ENCODE data around the gene ASIC3.

The ASIC3 gene

DNA sequence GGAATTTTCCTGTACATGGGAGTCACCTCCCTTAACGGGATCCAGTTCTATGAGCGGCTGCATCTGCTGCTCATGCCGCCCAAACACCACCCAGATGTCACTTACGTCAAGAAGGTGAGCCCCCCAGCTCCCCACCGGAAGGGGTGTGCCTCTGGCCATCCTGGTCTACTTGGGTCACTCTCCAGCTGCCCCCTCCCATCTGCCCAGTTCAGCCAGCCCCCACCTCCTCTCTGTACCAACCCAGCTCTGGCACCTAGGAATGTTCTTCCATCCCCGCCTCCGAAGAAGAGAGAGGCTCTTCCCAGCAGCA is 27.3 kb downstream of the ASIC3 start:
- Histone ChIP-seq H3K79me1 (ENCODE audit: low read depth, low read length) (peaks cover 12% of the 10 kb centered on the region), H2AFZ (ENCODE audit: low read length) (no peak overlapping the region), H2BK5ac (ENCODE audit: low read length) (peak overlapping the region; percentile 53), H3K27ac (replicated peaks; ENCODE audit: low read length) (no peak overlapping the region), H3K9me3 (replicated peaks in 1 of 2; ENCODE audit: control insufficient read depth in 2 of 2, insufficient read depth in 1 of 2, low read depth in 1 of 2, low read length in 2 of 2) (peaks cover 0 to 3% of the 10 kb centered on the region in 2 donors), H3K36me3 (replicated peaks in 1 of 2; ENCODE audit: control insufficient read depth in 2 of 2, insufficient read depth in 2 of 2, low read length in 2 of 2) (peaks cover 36 to 86% of the 10 kb centered on the region in 2 donors), H3K4me3 (ENCODE audit: low read length in 2 of 2) (peak overlapping the region in 1 of 2 donors; percentile 32), H3K27me3 (ENCODE audit: control insufficient read depth in 3 of 3, insufficient read depth in 3 of 3, low read depth in 1 of 3, low read length in 3 of 3) (no peaks in the 10 kb centered on the region), H4K8ac (ENCODE audit: low read depth, low read length) (no peak overlapping the region), H3K18ac (ENCODE audit: low read length) (no peak overlapping the region), H2BK120ac (ENCODE audit: low read depth, low read length) (no peak overlapping the region), H3K4me1 (ENCODE audit: control insufficient read depth in 2 of 2, insufficient read depth in 1 of 2, low read depth in 1 of 2, low read length in 2 of 2) (peaks cover 12 to 14% of the 10 kb centered on the region in 2 donors), H4K91ac (ENCODE audit: low read depth, low read length, poor library complexity) (no peak overlapping the region), H2BK12ac (ENCODE audit: low read length) (no peak overlapping the region), H3K14ac (ENCODE audit: low read length) (no peak overlapping the region), H3K4me2 (ENCODE audit: insufficient read depth, low read length, poor library complexity, severe bottlenecking) (peak overlapping the region; percentile 11), H2BK15ac (ENCODE audit: low read length) (no peak overlapping the region), H3K23ac (ENCODE audit: low read depth, low read length, poor library complexity) (peak overlapping the region; percentile 89), H3K9ac (ENCODE audit: low read depth, low read length, poor library complexity) (no peak overlapping the region), H3K4ac (ENCODE audit: low read length) (no peak overlapping the region), H2AK5ac (ENCODE audit: low read depth, low read length) (no peak overlapping the region)
- no peak for DNase-seq (ENCODE audit: low spot score)
- no CpG with 5 or more reads among the region's 7 CpGs for WGBS, 2 donors (ENCODE audit: extremely low coverage in 2 of 2, insufficient read length in 2 of 2, insufficient replicate concordance in 1 of 2)

DNA sequence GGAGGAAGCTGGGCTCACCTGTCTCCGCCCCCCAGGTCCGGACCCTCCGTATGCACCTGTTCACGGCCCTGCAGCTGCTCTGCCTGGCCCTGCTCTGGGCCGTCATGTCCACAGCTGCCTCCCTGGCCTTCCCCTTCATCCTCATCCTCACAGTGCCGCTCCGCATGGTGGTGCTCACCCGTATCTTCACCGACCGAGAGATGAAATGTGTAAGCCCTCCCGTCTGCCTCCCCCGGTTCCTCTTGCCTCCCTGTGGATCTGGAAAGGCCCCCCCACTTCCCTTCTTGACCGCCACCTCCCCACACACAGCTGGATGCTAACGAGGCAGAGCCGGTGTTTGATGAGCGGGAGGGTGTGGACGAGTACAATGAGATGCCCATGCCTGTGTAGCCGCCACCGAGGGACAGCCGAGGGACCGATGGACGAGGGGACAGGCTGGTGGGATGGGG is 27.7 kb downstream of the ASIC3 start:
- peak overlapping the region; percentile 89 for H3K23ac ChIP-seq (ENCODE audit: low read depth, low read length, poor library complexity)
- no peak overlapping the region for H3K4ac ChIP-seq (ENCODE audit: low read length)
- no peak overlapping the region for H2AK5ac ChIP-seq (ENCODE audit: low read depth, low read length)
- peaks cover 33 to 82% of the 10 kb centered on the region in 2 donors for H3K36me3 ChIP-seq (replicated peaks in 1 of 2; ENCODE audit: control insufficient read depth in 2 of 2, insufficient read depth in 2 of 2, low read length in 2 of 2)
- no peak overlapping the region for H3K18ac ChIP-seq (ENCODE audit: low read length)
- H2BK120ac ChIP-seq (ENCODE audit: low read depth, low read length): no peak overlapping the region
- H3K14ac ChIP-seq (ENCODE audit: low read length): no peak overlapping the region
- peaks cover 0 to 3% of the 10 kb centered on the region in 2 donors for H3K9me3 ChIP-seq (replicated peaks in 1 of 2; ENCODE audit: control insufficient read depth in 2 of 2, insufficient read depth in 1 of 2, low read depth in 1 of 2, low read length in 2 of 2)
- H4K91ac ChIP-seq (ENCODE audit: low read depth, low read length, poor library complexity): no peak overlapping the region
- no peak overlapping the region for H3K9ac ChIP-seq (ENCODE audit: low read depth, low read length, poor library complexity)
- H3K79me1 ChIP-seq (ENCODE audit: low read depth, low read length): peaks cover 12% of the 10 kb centered on the region
- no peak overlapping the region for H2AFZ ChIP-seq (ENCODE audit: low read length)
- H3K4me1 ChIP-seq (ENCODE audit: control insufficient read depth in 2 of 2, insufficient read depth in 1 of 2, low read depth in 1 of 2, low read length in 2 of 2): peaks cover 13 to 17% of the 10 kb centered on the region in 2 donors
- WGBS, 2 donors (ENCODE audit: extremely low coverage in 2 of 2, insufficient read length in 2 of 2, insufficient replicate concordance in 1 of 2): no CpG with 5 or more reads among the region's 22 CpGs
- peak overlapping the region; percentile 53 for H2BK5ac ChIP-seq (ENCODE audit: low read length)
- no peak for DNase-seq (ENCODE audit: low spot score)
- peak overlapping the region in 1 of 2 donors; percentile 32 for H3K4me3 ChIP-seq (ENCODE audit: low read length in 2 of 2)
- no peaks in the 10 kb centered on the region for H3K27me3 ChIP-seq (ENCODE audit: control insufficient read depth in 3 of 3, insufficient read depth in 3 of 3, low read depth in 1 of 3, low read length in 3 of 3)
- H2BK15ac ChIP-seq (ENCODE audit: low read length): no peak overlapping the region
- H3K27ac ChIP-seq (replicated peaks; ENCODE audit: low read length): no peak overlapping the region
- H2BK12ac ChIP-seq (ENCODE audit: low read length): peak overlapping the region; percentile 58
- no peak overlapping the region for H4K8ac ChIP-seq (ENCODE audit: low read depth, low read length)
- H3K4me2 ChIP-seq (ENCODE audit: insufficient read depth, low read length, poor library complexity, severe bottlenecking): peak overlapping the region; percentile 11

GRCh38 chr7:151076863-151077704 is 28.8 kb downstream of the ASIC3 start:
- H4K8ac ChIP-seq (ENCODE audit: low read depth, low read length): peak overlapping the region; percentile 65
- no peak overlapping the region for H2AK5ac ChIP-seq (ENCODE audit: low read depth, low read length)
- H3K27ac ChIP-seq (replicated peaks; ENCODE audit: low read length): no peak overlapping the region
- peak overlapping the region; percentile 60 for H3K9ac ChIP-seq (ENCODE audit: low read depth, low read length, poor library complexity)
- H2BK120ac ChIP-seq (ENCODE audit: low read depth, low read length): no peak overlapping the region
- peaks cover 0 to 3% of the 10 kb centered on the region in 2 donors for H3K9me3 ChIP-seq (replicated peaks in 1 of 2; ENCODE audit: control insufficient read depth in 2 of 2, insufficient read depth in 1 of 2, low read depth in 1 of 2, low read length in 2 of 2)
- no peak overlapping the region for H3K4me2 ChIP-seq (ENCODE audit: insufficient read depth, low read length, poor library complexity, severe bottlenecking)
- H2BK5ac ChIP-seq (ENCODE audit: low read length): peak overlapping the region; percentile 66
- no peak for DNase-seq (ENCODE audit: low spot score)
- H2AFZ ChIP-seq (ENCODE audit: low read length): no peak overlapping the region
- H3K18ac ChIP-seq (ENCODE audit: low read length): peak overlapping the region; percentile 28
- H3K27me3 ChIP-seq (ENCODE audit: control insufficient read depth in 3 of 3, insufficient read depth in 3 of 3, low read depth in 1 of 3, low read length in 3 of 3): no peaks in the 10 kb centered on the region
- no peak overlapping the region for H3K4ac ChIP-seq (ENCODE audit: low read length)
- no peak overlapping the region for H4K91ac ChIP-seq (ENCODE audit: low read depth, low read length, poor library complexity)
- H3K79me1 ChIP-seq (ENCODE audit: low read depth, low read length): peaks cover 15% of the 10 kb centered on the region
- WGBS, 2 donors (ENCODE audit: extremely low coverage in 2 of 2, insufficient read length in 2 of 2, insufficient replicate concordance in 1 of 2): no CpG with 5 or more reads among the region's 33 CpGs
- H2BK15ac ChIP-seq (ENCODE audit: low read length): no peak overlapping the region
- peaks cover 26 to 79% of the 10 kb centered on the region in 2 donors for H3K36me3 ChIP-seq (replicated peaks in 1 of 2; ENCODE audit: control insufficient read depth in 2 of 2, insufficient read depth in 2 of 2, low read length in 2 of 2)
- H3K23ac ChIP-seq (ENCODE audit: low read depth, low read length, poor library complexity): peak overlapping the region; percentile 95
- peak overlapping the region; percentile 2 for H2BK12ac ChIP-seq (ENCODE audit: low read length)
- no peak overlapping the region for H3K14ac ChIP-seq (ENCODE audit: low read length)
- H3K4me3 ChIP-seq (ENCODE audit: low read length in 2 of 2): peak overlapping the region in 1 of 2 donors; percentile 54
- H3K4me1 ChIP-seq (ENCODE audit: control insufficient read depth in 2 of 2, insufficient read depth in 1 of 2, low read depth in 1 of 2, low read length in 2 of 2): peaks cover 18 to 24% of the 10 kb centered on the region in 2 donors

GRCh38 chr7:151077705-151078232 is 29.4 kb downstream of the ASIC3 start:
- Histone ChIP-seq H2BK120ac (ENCODE audit: low read depth, low read length) (no peak overlapping the region), H3K79me1 (ENCODE audit: low read depth, low read length) (peaks cover 19% of the 10 kb centered on the region), H3K36me3 (replicated peaks in 1 of 2; ENCODE audit: control insufficient read depth in 2 of 2, insufficient read depth in 2 of 2, low read length in 2 of 2) (peaks cover 26 to 74% of the 10 kb centered on the region in 2 donors), H3K18ac (ENCODE audit: low read length) (no peak overlapping the region), H3K9me3 (replicated peaks in 1 of 2; ENCODE audit: control insufficient read depth in 2 of 2, insufficient read depth in 1 of 2, low read depth in 1 of 2, low read length in 2 of 2) (peaks cover 0 to 3% of the 10 kb centered on the region in 2 donors), H3K4me2 (ENCODE audit: insufficient read depth, low read length, poor library complexity, severe bottlenecking) (no peak overlapping the region), H2BK15ac (ENCODE audit: low read length) (no peak overlapping the region), H4K8ac (ENCODE audit: low read depth, low read length) (peak overlapping the region; percentile 65), H3K4me3 (ENCODE audit: low read length in 2 of 2) (no peak overlapping the region), H4K91ac (ENCODE audit: low read depth, low read length, poor library complexity) (no peak overlapping the region), H3K27ac (replicated peaks; ENCODE audit: low read length) (no peak overlapping the region), H3K14ac (ENCODE audit: low read length) (no peak overlapping the region), H3K27me3 (ENCODE audit: control insufficient read depth in 3 of 3, insufficient read depth in 3 of 3, low read depth in 1 of 3, low read length in 3 of 3) (no peaks in the 10 kb centered on the region), H2AK5ac (ENCODE audit: low read depth, low read length) (no peak overlapping the region), H3K23ac (ENCODE audit: low read depth, low read length, poor library complexity) (peak overlapping the region; percentile 95), H3K4me1 (ENCODE audit: control insufficient read depth in 2 of 2, insufficient read depth in 1 of 2, low read depth in 1 of 2, low read length in 2 of 2) (peaks cover 24 to 30% of the 10 kb centered on the region in 2 donors), H3K9ac (ENCODE audit: low read depth, low read length, poor library complexity) (no peak overlapping the region), H2BK12ac (ENCODE audit: low read length) (no peak overlapping the region), H2AFZ (ENCODE audit: low read length) (no peak overlapping the region), H3K4ac (ENCODE audit: low read length) (no peak overlapping the region), H2BK5ac (ENCODE audit: low read length) (no peak overlapping the region)
- DNase-seq (ENCODE audit: low spot score): no peak
- no CpG with 5 or more reads among the region's 10 CpGs for WGBS, 2 donors (ENCODE audit: extremely low coverage in 2 of 2, insufficient read length in 2 of 2, insufficient replicate concordance in 1 of 2)
